ENCODE data around the gene JAGN1. TPM values are rescaled to one million over a fixed set of nuclear protein-coding genes. Genes with fewer than 3 reads are reported as not detected.
A peak's percentile ranks its signal among the peaks of the same experiment; 100 is the strongest.

JAGN1 gene
- total and polyA plus RNA-seq, 9 of the 15 experiments (the other 6 are each of a cell fraction or from before 2014, with no cell fraction given): 31.6 to 77.8 (median 40.3) TPM

DNA sequence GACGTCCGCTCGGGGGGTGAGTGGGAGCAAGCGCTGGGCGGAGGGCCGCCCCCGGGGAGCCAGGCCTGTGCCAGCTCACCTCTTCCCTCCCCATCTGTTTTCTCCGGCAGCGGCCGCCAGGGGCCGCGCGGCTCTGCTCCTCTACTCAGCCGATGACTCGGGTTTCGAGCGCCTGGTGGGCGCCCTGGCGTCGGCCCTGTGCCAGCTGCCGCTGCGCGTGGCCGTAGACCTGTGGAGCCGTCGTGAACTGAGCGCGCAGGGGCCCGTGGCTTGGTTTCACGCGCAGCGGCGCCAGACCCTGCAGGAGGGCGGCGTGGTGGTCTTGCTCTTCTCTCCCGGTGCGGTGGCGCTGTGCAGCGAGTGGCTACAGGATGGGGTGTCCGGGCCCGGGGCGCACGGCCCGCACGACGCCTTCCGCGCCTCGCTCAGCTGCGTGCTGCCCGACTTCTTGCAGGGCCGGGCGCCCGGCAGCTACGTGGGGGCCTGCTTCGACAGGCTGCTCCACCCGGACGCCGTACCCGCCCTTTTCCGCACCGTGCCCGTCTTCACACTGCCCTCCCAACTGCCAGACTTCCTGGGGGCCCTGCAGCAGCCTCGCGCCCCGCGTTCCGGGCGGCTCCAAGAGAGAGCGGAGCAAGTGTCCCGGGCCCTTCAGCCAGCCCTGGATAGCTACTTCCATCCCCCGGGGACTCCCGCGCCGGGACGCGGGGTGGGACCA, 42.6 kb downstream of the JAGN1 start (continued):
- TF ChIP-seq FOSL1 (tag; conservative IDR thresholded peaks at IDR 0.05) (peak; percentile 53; the same call in 1 of the 2 replicates), TBP (optimal IDR thresholded peaks at IDR 0.05; ENCODE audit: low read depth, low read length) (peak; percentile 30), CTBP1 (IDR thresholded peaks at IDR 0.05; ENCODE audit: borderline replicate concordance) (peak; percentile 92), CTCFL (IDR thresholded peaks at IDR 0.05; ENCODE audit: borderline replicate concordance, insufficient read depth, low read depth, low read length, poor library complexity, severe bottlenecking) (peak; percentile 93), EHMT2 (IDR thresholded peaks at IDR 0.05) (no peak), RBM14 (IDR thresholded peaks at IDR 0.05; ENCODE audit: borderline replicate concordance, insufficient read depth, low read depth, low read length) (0 out of 2 replicates have a peak, but pooled peaks have one; percentile 3), TRIM24 (IDR thresholded peaks at IDR 0.05) (0 out of 4 replicates have a peak, but pooled peaks of 1 of the 2 experiments have one; percentile 6), CREBBP (IDR thresholded peaks at IDR 0.05; ENCODE audit: low read depth, low read length) (no peak), TRIM25 (IDR thresholded peaks at IDR 0.05; ENCODE audit: borderline replicate concordance) (no peak), KAT8 (IDR thresholded peaks at IDR 0.05; ENCODE audit: low read depth) (no peak), ELF4 (CRISPR knock-in tag; IDR thresholded peaks at IDR 0.05) (0 out of 2 replicates have a peak, but pooled peaks have one; percentile 15), BRD4 (IDR thresholded peaks at IDR 0.05) (peak; percentile 15; the same call in 1 of the 2 replicates), SP1 (CRISPR knock-in tag; IDR thresholded peaks at IDR 0.05) (peak; percentile 58)
- TF ChIP-seq, protein P1, sequence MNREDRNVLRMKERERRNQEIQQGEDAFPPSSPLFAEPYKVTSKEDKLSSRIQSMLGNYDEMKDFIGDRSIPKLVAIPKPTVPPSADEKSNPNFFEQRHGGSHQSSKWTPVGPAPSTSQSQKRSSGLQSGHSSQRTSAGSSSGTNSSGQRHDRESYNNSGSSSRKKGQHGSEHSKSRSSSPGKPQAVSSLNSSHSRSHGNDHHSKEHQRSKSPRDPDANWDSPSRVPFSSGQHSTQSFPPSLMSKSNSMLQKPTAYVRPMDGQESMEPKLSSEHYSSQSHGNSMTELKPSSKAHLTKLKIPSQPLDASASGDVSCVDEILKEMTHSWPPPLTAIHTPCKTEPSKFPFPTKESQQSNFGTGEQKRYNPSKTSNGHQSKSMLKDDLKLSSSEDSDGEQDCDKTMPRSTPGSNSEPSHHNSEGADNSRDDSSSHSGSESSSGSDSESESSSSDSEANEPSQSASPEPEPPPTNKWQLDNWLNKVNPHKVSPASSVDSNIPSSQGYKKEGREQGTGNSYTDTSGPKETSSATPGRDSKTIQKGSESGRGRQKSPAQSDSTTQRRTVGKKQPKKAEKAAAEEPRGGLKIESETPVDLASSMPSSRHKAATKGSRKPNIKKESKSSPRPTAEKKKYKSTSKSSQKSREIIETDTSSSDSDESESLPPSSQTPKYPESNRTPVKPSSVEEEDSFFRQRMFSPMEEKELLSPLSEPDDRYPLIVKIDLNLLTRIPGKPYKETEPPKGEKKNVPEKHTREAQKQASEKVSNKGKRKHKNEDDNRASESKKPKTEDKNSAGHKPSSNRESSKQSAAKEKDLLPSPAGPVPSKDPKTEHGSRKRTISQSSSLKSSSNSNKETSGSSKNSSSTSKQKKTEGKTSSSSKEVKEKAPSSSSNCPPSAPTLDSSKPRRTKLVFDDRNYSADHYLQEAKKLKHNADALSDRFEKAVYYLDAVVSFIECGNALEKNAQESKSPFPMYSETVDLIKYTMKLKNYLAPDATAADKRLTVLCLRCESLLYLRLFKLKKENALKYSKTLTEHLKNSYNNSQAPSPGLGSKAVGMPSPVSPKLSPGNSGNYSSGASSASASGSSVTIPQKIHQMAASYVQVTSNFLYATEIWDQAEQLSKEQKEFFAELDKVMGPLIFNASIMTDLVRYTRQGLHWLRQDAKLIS (CRISPR knock-in tag; IDR thresholded peaks at IDR 0.05): peak; percentile 93
- TF ChIP-seq, protein P2, sequence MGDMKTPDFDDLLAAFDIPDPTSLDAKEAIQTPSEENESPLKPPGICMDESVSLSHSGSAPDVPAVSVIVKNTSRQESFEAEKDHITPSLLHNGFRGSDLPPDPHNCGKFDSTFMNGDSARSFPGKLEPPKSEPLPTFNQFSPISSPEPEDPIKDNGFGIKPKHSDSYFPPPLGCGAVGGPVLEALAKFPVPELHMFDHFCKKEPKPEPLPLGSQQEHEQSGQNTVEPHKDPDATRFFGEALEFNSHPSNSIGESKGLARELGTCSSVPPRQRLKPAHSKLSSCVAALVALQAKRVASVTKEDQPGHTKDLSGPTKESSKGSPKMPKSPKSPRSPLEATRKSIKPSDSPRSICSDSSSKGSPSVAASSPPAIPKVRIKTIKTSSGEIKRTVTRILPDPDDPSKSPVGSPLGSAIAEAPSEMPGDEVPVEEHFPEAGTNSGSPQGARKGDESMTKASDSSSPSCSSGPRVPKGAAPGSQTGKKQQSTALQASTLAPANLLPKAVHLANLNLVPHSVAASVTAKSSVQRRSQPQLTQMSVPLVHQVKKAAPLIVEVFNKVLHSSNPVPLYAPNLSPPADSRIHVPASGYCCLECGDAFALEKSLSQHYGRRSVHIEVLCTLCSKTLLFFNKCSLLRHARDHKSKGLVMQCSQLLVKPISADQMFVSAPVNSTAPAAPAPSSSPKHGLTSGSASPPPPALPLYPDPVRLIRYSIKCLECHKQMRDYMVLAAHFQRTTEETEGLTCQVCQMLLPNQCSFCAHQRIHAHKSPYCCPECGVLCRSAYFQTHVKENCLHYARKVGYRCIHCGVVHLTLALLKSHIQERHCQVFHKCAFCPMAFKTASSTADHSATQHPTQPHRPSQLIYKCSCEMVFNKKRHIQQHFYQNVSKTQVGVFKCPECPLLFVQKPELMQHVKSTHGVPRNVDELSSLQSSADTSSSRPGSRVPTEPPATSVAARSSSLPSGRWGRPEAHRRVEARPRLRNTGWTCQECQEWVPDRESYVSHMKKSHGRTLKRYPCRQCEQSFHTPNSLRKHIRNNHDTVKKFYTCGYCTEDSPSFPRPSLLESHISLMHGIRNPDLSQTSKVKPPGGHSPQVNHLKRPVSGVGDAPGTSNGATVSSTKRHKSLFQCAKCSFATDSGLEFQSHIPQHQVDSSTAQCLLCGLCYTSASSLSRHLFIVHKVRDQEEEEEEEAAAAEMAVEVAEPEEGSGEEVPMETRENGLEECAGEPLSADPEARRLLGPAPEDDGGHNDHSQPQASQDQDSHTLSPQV (IDR thresholded peaks at IDR 0.05): peak; percentile 92

Measured in K562 (cell line).